Effector CD8-positive, alpha-beta T cell (primary cell): ENCODE measurements around the gene SLC5A6.
A peak's percentile ranks its signal among the peaks of the same experiment; 100 is the strongest.
"Not testable (repeated sequence)": the region's sequence is repeated elsewhere in the genome, so short reads cannot be mapped to it uniquely, and the experiment has no call there.

Experiments
- DNase-seq: peaks from one replicate; lab custom pipeline; 2025; lab: John Stamatoyannopoulos, UW

Gene SLC5A6

GRCh38 chr2:27205206-27205605 lies 6.9 kb downstream of the SLC5A6 start:
- DNase-seq, result no peak

DNA sequence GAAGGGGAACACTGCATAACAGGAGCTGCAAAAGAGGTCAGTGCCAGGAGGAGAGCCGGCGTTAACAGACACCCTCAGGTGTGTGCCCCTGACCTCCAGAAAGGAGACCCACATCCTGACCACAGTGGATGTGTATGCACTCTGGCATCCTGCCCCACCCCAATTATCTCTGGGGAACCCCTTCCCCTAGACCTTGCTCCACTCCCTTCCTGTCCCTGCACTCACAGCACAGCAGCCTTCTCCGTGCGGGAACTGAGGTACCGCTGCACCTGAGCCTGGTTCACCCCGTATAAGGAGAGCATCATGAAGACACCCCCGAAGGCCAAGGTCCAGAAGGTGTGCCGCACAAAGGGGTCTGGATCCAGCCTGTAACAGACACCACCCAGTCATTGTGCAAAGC lies 7.5 kb downstream of the SLC5A6 start:
- DNase-seq, result no peak

- DNase-seq, result no peak
These were observed 8.3 kb downstream of the SLC5A6 start for GRCh38 chr2:27203741-27204140.

DNA sequence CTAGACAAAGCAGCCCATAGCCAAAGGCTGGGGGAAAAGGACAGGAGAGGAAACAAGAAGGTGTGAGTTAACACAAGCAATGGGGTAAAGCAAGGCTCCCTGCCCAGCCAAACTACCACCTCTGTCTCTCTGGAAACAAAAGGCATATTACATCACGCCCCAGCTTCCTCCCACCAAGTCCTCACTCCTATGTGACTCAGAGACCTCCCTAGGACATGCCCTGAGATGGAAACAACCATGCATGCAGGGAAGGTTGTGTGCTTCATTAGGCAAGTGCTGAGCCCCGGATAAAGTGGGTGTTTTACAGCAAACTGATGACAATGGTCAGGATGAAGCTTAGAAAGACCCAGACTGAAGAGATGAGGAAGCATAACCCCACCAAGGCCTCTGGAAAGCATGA lies 9.2 kb downstream of the SLC5A6 start:
- DNase-seq, result no peak

GRCh38 chr2:27201675-27202074 lies 10.4 kb downstream of the SLC5A6 start:
- DNase-seq, result no peak

DNA sequence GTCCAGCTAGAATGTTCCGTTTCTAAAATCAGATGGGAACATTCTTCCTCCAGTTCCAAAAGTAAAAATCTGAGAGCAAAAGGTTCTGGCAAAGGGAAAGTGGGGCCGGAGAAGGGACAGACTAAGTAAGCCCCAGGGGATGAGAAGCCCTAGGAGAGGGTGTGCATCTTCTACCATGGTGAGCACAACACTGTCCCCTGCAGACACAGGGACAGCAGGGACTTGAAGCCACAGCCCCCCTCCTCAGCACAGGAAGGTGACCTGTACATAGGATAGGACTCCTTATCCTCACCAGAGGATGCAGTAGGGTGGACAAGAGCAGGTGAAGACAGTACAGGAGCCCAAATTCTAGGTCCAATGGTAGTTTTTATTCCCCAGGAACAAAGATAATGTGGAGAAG lies 12.8 kb downstream of the SLC5A6 start:
- no peak for DNase-seq

DNA sequence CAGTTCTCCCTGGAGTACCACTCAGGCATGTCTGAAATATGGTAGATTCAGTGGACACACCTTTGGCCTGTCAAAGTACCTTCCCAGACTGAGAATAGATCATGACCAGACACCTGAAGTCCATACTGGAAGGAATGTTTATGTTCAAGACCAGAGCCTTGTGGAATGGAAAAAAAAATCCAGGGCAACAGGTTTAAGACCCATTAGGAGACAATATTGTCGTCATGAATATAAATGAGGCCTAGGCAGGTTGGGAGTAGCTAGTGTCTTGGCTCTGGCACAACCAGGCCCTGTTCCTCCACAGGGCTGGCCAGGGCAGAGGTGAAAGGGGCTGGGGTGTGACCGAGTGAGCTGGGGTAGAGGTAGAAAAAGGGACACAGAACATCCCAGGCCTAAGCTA lies 13.4 kb downstream of the SLC5A6 start:
- DNase-seq, result no peak

- DNase-seq, result not testable (repeated sequence)
These were observed 14.0 kb downstream of the SLC5A6 start for GRCh38 chr2:27198068-27198467.

- not testable (repeated sequence) for DNase-seq
These were observed 16.3 kb downstream of the SLC5A6 start for GRCh38 chr2:27195799-27196198.

DNA sequence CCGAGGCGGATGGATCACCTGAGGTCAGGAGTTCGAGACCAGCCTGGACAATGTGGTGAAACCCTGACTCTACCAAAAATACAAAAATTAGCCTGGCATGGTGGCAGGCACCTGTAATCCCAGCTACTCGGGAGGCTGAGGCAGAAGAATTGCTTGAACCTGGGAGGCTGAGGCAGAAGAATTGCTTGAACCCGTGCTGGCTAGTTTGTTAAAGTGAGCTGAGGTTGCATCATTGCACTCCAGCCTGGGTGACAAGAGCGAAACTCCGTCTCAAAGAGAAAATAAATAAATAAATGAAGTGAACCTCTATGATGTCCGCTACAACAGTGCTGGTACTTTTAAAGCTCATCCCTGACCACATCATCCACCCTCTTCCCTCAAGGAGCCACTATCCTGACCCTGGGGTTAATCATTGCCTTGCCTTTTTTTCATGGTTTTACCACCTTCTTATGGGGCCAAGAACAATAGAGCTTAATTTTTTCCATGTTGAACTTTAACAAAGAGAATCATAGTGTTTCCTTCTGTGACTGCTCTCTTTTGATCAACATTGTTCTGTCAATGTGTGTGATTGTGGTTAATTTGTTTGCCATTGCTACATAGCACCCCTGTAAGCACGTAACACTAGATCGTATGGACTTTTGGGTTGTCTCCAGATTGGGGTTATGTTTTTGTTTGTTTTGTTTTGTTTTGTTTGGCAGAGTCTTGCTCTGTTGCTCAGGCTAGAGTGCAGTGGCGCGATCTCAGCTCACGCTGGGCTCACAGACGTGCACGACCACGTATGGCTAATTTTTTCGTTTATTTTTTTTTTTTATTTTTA lies 17.3 kb downstream of the SLC5A6 start:
- DNase-seq, result no peak

DNA sequence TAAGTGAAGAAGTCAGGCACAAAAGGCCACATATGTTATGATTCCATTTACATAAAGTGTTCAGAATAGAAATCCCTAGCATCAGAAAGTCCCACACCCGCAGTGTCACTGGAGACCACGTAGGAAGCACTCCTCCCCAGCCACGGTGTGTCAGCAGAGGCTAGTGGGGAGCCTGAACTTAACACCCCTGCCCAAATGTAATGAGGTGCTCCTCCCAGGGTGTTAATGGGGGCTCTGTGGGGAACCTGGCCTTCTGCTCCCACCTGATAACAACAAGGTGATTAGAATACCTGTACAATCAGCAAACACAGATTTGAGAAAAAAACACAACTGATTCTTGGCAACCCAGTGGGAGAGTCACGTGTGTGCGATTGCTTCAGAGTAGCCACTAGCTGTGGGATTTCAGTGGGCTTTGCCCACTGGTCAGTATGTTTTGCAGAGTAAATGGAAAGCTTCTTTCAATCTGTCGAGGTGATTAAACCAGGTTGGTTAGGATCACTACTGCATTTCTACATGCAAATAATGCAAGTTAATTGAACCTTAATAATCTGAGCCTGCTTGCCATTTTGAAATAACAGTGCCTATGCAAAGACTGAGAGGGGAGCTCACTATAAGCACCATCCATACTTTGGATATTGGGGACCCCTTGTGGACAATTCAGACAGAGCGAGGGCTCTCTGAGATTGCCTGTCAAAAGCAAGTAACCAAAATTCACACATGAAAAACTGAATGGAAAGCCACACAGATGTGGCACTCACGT lies 20.8 kb downstream of the SLC5A6 start:
- peak; percentile 14 for DNase-seq

- DNase-seq, result no peak
These were observed 22.1 kb downstream of the SLC5A6 start for GRCh38 chr2:27189989-27190388.

DNA sequence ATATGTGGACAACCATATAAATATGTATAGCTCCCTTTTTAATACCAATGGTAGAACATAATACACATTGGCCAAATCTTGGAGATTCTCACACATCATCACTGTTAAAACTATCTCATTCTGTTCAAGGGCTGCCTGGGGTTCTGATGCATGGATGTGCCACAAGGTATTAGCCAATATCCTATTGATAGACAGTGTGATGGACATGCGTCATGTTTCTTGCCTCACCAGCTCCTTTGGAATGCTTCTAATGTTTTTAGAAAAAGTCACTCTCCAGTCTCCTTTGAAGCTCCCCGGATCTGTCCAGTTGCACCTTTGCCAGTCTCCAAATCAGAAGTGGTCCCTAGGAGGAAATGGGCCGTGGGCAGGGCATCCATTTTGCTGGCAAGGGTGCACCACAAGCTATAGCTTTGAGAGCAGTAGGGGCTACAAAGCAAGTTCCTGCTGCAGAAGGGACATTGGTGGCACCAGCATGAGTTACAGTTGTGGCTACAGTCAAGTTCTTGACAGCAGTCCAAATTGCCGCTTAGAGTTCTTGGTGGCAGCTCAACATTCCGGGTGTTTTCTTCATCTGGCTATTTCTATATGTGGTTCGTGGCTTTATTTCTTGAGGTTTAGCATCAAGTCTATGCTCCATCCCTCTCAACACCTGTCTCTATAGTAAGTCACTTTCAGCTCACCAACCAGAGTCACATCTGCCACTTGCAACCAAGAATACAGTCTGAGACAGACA lies 25.3 kb downstream of the SLC5A6 start:
- no peak for DNase-seq

- DNase-seq, result no peak
These were observed 26.6 kb downstream of the SLC5A6 start for GRCh38 chr2:27185331-27186026.

GRCh38 chr2:27184115-27184514 lies 28.0 kb downstream of the SLC5A6 start:
- DNase-seq, result no peak

DNA sequence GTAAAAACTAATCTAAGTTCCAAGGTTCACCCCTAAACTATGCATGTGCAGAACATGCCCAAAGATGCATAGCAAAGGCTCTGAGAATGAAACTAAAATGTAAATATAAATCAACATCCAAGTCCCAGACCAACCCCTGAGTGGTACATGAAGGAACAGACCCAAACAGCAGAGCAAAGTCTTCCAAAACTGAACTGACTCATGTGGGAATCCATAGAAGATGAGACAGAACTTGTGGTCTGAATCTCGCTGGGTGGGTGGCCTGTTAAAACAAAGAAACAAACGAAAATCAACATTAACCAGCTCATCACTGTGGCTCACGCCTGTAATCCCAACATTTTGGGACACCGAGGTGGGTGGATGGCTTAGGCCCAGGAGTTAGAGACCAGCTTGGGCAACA lies 29.7 kb downstream of the SLC5A6 start:
- DNase-seq, result no peak

- DNase-seq, result no peak
These were observed 32.6 kb downstream of the SLC5A6 start for GRCh38 chr2:27179344-27180000.

DNA sequence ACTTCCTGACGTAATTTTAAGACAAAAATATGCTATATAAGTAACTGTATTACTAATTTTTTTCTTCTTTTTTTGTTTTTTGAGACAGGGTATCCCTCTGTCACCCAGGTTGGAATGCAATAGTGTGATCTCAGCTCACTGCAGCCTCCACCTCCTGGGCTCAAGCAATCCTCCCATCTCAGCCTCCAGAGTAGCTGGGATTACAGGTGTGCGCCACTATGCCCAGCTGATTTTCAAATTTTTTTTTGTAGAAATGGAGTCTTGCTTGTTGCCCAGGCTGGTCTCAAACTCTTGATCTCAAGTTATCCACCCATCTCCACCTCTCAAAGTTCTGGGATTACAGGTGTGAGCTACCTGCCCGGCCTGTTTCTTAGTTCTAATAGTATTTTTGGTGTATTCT lies 33.6 kb downstream of the SLC5A6 start:
- DNase-seq, result no peak

DNA sequence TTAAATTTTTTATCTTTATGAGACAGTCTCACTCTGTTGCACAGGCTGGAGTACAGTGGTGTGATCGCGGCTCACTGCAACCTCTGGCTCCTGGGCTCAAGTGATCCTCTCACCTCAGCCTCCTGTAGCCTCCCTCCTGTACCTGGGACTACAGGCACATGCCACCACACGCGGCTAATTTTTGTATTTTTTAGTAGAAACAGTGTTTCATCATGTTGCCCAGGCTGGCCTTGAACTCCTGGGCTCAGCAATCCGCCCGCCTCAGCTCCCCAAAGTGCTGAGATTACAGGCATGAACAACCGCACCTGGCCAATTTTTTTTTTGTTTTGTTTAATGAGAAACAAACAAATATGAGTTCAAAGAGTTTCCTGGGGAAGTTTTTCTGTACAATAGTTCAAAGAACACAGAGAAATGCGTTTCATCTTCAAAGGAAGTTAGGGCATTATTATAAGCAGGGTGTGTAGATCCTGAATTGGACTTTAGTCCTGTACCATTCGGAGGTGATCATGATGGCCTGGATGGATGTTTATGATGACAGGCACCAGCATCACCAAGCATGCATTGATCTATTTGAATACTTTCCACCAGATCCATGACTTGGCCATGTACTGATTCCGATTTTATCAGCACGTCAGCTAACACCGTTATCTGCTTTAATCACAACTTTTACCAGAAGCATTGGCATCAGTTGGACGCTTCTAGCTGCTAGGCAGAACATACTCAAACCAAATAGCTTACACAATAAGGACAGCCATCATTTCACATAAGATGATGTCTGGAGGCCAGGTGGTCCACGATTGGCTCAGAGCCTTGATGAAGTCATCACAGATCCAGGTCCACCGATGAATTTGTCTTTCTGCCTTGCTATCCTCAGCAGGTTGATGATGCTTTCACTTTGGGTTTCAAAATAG lies 34.4 kb downstream of the SLC5A6 start:
- no peak for DNase-seq

DNA sequence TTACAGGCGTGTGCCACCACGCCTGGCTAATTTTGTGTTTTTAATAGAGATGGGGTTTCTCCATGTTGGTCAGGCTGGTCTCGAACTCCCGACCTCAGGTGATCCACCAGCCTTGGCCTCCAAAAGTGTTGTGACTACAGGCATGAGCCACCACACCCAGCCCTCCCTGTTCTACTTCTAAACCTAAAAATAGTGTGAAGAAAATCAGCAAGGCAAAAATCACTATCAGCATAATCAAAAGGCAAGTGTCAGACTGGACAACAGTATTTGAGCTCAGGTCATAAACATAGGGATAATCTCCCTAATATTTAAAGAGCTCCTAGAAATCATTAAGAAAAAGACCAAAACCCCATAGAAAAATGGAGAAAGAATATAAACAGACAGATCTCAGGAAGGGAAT lies 36.3 kb downstream of the SLC5A6 start:
- not testable (repeated sequence) for DNase-seq
